DOHH2 (cell line): ENCODE results near the gene DOK6.

Source experiments
- H3F3A ChIP-seq: fragments of 200-600 bp; sonication (generic), shearing (Covaris generic); 2 replicates; pipeline ENCODE4 v1.6.0; 2016; ENCODE audit warnings: antibody characterized with exemption, mild to moderate bottlenecking; ENCODE audit not compliant: control insufficient read depth, insufficient read depth
- H3K27ac ChIP-seq: fragments of 200-600 bp; sonication (generic); 2 replicates; pipeline ENCODE4 v1.5.1; 2014; ENCODE audit warnings: low read depth, mild to moderate bottlenecking, low read length, moderate library complexity
- H3K27me3 ChIP-seq: fragments of 200-600 bp; sonication (generic); 2 replicates; pipeline ENCODE4 v1.6.1; 2014; ENCODE audit warnings: mild to moderate bottlenecking, low read length, mixed read lengths; ENCODE audit not compliant: control insufficient read depth
- H3K36me3 ChIP-seq: fragments of 200-600 bp; sonication (generic); 2 replicates; pipeline ENCODE4 v1.6.1; 2014; ENCODE audit warnings: mild to moderate bottlenecking, low read length, moderate library complexity, mixed read lengths; ENCODE audit not compliant: control insufficient read depth
- H3K4me1 ChIP-seq: fragments of 200-600 bp; sonication (generic); 2 replicates; pipeline ENCODE4 v1.6.1; 2014; ENCODE audit warnings: mild to moderate bottlenecking, low read length, mixed read lengths; ENCODE audit not compliant: control insufficient read depth
- H3K4me2 ChIP-seq: fragments of 200-600 bp; sonication (generic); 2 replicates; pipeline ENCODE4 v1.6.0; 2014; ENCODE audit warnings: mild to moderate bottlenecking, low read length, moderate library complexity
- H3K4me3 ChIP-seq: fragments of 200-600 bp; sonication (generic); 2 replicates; pipeline ENCODE4 v1.5.1; 2014; ENCODE audit warnings: mild to moderate bottlenecking, low read length, mixed read lengths
- H3K79me2 ChIP-seq: fragments of 200-600 bp; sonication (generic); 2 replicates; pipeline ENCODE4 v1.6.1; 2014; ENCODE audit warnings: mild to moderate bottlenecking, low read length, mixed read lengths; ENCODE audit not compliant: control insufficient read depth
- H3K9me2 ChIP-seq: fragments of 200-600 bp; sonication (generic); replicated peaks from 2 replicates; pipeline ENCODE4 v1.6.1; 2014; ENCODE audit warnings: mild to moderate bottlenecking, low read length, mixed read lengths; ENCODE audit not compliant: control insufficient read depth
- H3K9me3 ChIP-seq: fragments of 200-600 bp; sonication (generic); 2 replicates; pipeline ENCODE4 v1.6.1; 2014; ENCODE audit warnings: antibody characterized with exemption, low read length, mixed read lengths; ENCODE audit not compliant: control insufficient read depth, insufficient read depth
- H4K20me1 ChIP-seq: fragments of 200-600 bp; sonication (generic); 2 replicates; pipeline ENCODE4 v1.6.0; 2014; ENCODE audit warnings: low read depth, mild to moderate bottlenecking, antibody characterized with exemption, low read length, moderate library complexity; ENCODE audit not compliant: control insufficient read depth, insufficient read depth
- CTCF ChIP-seq: fragments of 200-600 bp; sonication (generic); IDR thresholded peaks from one replicate; pipeline ENCODE4 v1.5.1; 2014; ENCODE audit warnings: antibody characterized with exemption, mild to moderate bottlenecking, low read depth, low read length; ENCODE audit not compliant: poor library complexity, severe bottlenecking
- EZH2phosphoT487 ChIP-seq: fragments of 200-600 bp; sonication (generic); IDR thresholded peaks from 2 replicates; pipeline ENCODE4 v1.6.1; 2017; ENCODE audit warnings: borderline replicate concordance, mild to moderate bottlenecking, antibody characterized with exemption, low read length, moderate library complexity, mixed read lengths

Gene DOK6

GRCh38 chr18:69599377-69599776 lies 198.7 kb downstream of the DOK6 start:
- H3K79me2 ChIP-seq, result no peaks in the 10 kb centered on the region
- H3K27ac ChIP-seq, result no peak overlapping the region
- H3K4me2 ChIP-seq, result no peak overlapping the region
- no peaks in the 10 kb centered on the region for H3K36me3 ChIP-seq
- H3F3A ChIP-seq, result no peaks in the 10 kb centered on the region
- no peak overlapping the region for H3K4me3 ChIP-seq
- H3K9me3 ChIP-seq, result no peaks in the 10 kb centered on the region; the same call in 1 of the 2 replicates
- H4K20me1 ChIP-seq, result no peaks in the 10 kb centered on the region
- no peaks in the 10 kb centered on the region for H3K27me3 ChIP-seq
- H3K9me2 ChIP-seq, result no peaks in the 10 kb centered on the region
- H3K4me1 ChIP-seq, result no peaks in the 10 kb centered on the region
- TF ChIP-seq EZH2phosphoT487 (no peak), CTCF (no peak)

GRCh38 chr18:69612242-69612641 lies 211.6 kb downstream of the DOK6 start:
- no peaks in the 10 kb centered on the region for H4K20me1 ChIP-seq
- no peaks in the 10 kb centered on the region for H3K27me3 ChIP-seq
- H3K9me3 ChIP-seq, result no peaks in the 10 kb centered on the region
- H3K4me2 ChIP-seq, result no peak overlapping the region
- H3K9me2 ChIP-seq, result no peaks in the 10 kb centered on the region
- H3F3A ChIP-seq, result no peaks in the 10 kb centered on the region
- H3K79me2 ChIP-seq, result no peaks in the 10 kb centered on the region
- H3K4me3 ChIP-seq, result no peak overlapping the region
- no peak for TF ChIP-seq EZH2phosphoT487
- no peak for TF ChIP-seq CTCF
- no peak overlapping the region for H3K27ac ChIP-seq
- H3K36me3 ChIP-seq, result no peaks in the 10 kb centered on the region
- no peaks in the 10 kb centered on the region for H3K4me1 ChIP-seq

GRCh38 chr18:69616114-69616513 lies 215.4 kb downstream of the DOK6 start:
- H3K79me2 ChIP-seq, result no peaks in the 10 kb centered on the region
- no peak overlapping the region for H3K4me3 ChIP-seq
- no peaks in the 10 kb centered on the region for H3K4me1 ChIP-seq
- no peaks in the 10 kb centered on the region for H3K9me2 ChIP-seq
- no peaks in the 10 kb centered on the region for H4K20me1 ChIP-seq
- H3K27ac ChIP-seq, result no peak overlapping the region
- H3K4me2 ChIP-seq, result no peak overlapping the region
- no peaks in the 10 kb centered on the region for H3K27me3 ChIP-seq
- TF ChIP-seq EZH2phosphoT487, result no peak
- H3F3A ChIP-seq, result no peaks in the 10 kb centered on the region
- no peaks in the 10 kb centered on the region for H3K9me3 ChIP-seq
- no peaks in the 10 kb centered on the region for H3K36me3 ChIP-seq

GRCh38 chr18:69617408-69617807 lies 216.7 kb downstream of the DOK6 start:
- no peaks in the 10 kb centered on the region for H3K4me1 ChIP-seq
- H4K20me1 ChIP-seq, result no peaks in the 10 kb centered on the region
- no peak overlapping the region for H3K4me2 ChIP-seq
- no peak for TF ChIP-seq EZH2phosphoT487
- TF ChIP-seq CTCF, result no peak
- H3K9me2 ChIP-seq, result no peaks in the 10 kb centered on the region
- no peaks in the 10 kb centered on the region for H3F3A ChIP-seq
- H3K36me3 ChIP-seq, result no peaks in the 10 kb centered on the region
- no peaks in the 10 kb centered on the region for H3K27me3 ChIP-seq
- no peaks in the 10 kb centered on the region for H3K79me2 ChIP-seq
- H3K27ac ChIP-seq, result no peak overlapping the region
- no peaks in the 10 kb centered on the region for H3K9me3 ChIP-seq
- H3K4me3 ChIP-seq, result no peak overlapping the region
